Measurements from ENCODE around the gene PAPOLG. TPM values are rescaled to one million over a fixed set of nuclear protein-coding genes. Genes with fewer than 3 reads are reported as not detected.
"Not testable (repeated sequence)": the region's sequence is repeated elsewhere in the genome, so short reads cannot be mapped to it uniquely, and the experiment has no call there.

Gene PAPOLG
- total and polyA plus RNA-seq, 9 of the 15 experiments (the other 6 are each of a cell fraction or from before 2014, with no cell fraction given): 3.9 to 16.3 (median 10.0) TPM

DNA sequence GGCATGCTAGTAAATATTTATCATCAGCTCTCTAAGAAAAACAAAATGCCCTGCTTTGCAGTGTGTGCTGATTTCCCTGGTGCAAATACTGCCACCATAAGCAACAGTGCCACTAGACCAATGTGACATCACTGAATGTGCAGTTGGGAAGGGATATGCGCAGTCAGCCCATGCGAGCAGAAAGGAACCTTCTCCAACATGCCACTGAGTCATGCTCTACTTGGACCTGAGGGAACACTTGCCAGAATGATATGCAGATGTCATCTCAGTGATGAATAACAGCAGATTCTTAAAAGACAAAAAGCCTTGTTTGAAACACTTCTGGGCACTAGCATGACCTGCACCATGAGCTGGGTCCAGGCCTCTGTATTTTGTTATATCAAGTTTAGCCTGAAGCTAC is 70.0 kb downstream of the PAPOLG start:
- FAIRE-seq (no peak), ATAC-seq (no peak), DNase-seq (ENCODE audit: extremely low read depth in 1 of 4, low spot score in 3 of 4) (no peak)
- TF ChIP-seq RBM17 (IDR thresholded peaks at IDR 0.05; ENCODE audit: borderline replicate concordance, low read depth, low read length) (no peak), MEIS2 (IDR thresholded peaks at IDR 0.05; ENCODE audit: partially characterized antibody) (peak; percentile 17), ZNF184 (CRISPR knock-in tag; IDR thresholded peaks at IDR 0.05) (no peak), SETDB1 (IDR thresholded peaks at IDR 0.05; ENCODE audit: low read length) (no peak), ELK1 (CRISPR knock-in tag; IDR thresholded peaks at IDR 0.05) (no peak), HMG20B (CRISPR knock-in tag; IDR thresholded peaks at IDR 0.05) (no peak)
- BruUV-seq (replicated peaks): no TSS peak
- 42% methylated on average over 2 of the region's 2 CpGs for WGBS (ENCODE audit: insufficient coverage, low coverage, missing lambda C conversion rate)
- Histone ChIP-seq H3K36me3 (ENCODE audit: control insufficient read depth, insufficient read depth, low read length) (no peaks in the 10 kb centered on the region), H3K4me3 (no peak overlapping the region), H3K9ac (ENCODE audit: insufficient read depth in 1 of 2, low read depth in 2 of 2, low read length in 2 of 2) (no peak overlapping the region), H3K79me2 (ENCODE audit: control insufficient read depth, insufficient read depth, low read length) (no peaks in the 10 kb centered on the region), H3K9me3 (replicated peaks; ENCODE audit: control insufficient read depth, insufficient read depth, low read depth, low read length) (no peaks in the 10 kb centered on the region), H2AFZ (ENCODE audit: low read depth, low read length) (no peak overlapping the region), H3K9me1 (ENCODE audit: control insufficient read depth, insufficient read depth, low read length) (no peaks in the 10 kb centered on the region), H4K20me1 (replicated peaks; ENCODE audit: control insufficient read depth, insufficient read depth, low read length) (no peaks in the 10 kb centered on the region), H3K4me1 (replicated peaks in 1 of 2; ENCODE audit: control insufficient read depth in 2 of 2, insufficient read depth in 2 of 2, low read length in 2 of 2) (no peaks in the 10 kb centered on the region), H3K27ac (ENCODE audit: extremely low read depth, low read depth, low read length) (no peak overlapping the region), H3K27me3 (ENCODE audit: control insufficient read depth in 2 of 2, insufficient read depth in 2 of 2, low read length in 2 of 2) (peaks cover 4 to 6% of the 10 kb centered on the region in 2 experiments; a peak in 3 of 5 replicates), H3K4me2 (ENCODE audit: insufficient read depth, low read length) (no peak overlapping the region)
- in situ Hi-C loops (cut with MboI) (no loop called here), intact Hi-C loops (cut with micrococcal nuclease) (no loop called here)
- CTCF ChIA-PET (ENCODE audit: low intra/inter-chr PET ratio): no interaction called here
- POLR2A ChIA-PET: interaction anchor here (0.8 to 0.9 kb wide), 2 partner anchors 8 to 11 kb away, joined by 3 read pairs; no protein-coding TSS in a partner anchor

- BruUV-seq (replicated peaks); ATAC-seq; in situ Hi-C loops (cut with MboI); H3K4me3 ChIP-seq; DNase-seq (ENCODE audit: extremely low read depth in 1 of 4, low spot score in 3 of 4); H3K4me1 ChIP-seq (replicated peaks in 1 of 2; ENCODE audit: control insufficient read depth in 2 of 2, insufficient read depth in 2 of 2, low read length in 2 of 2); H3K9ac ChIP-seq (ENCODE audit: insufficient read depth in 1 of 2, low read depth in 2 of 2, low read length in 2 of 2); H3K27ac ChIP-seq (ENCODE audit: extremely low read depth, low read depth, low read length); H3K9me3 ChIP-seq (replicated peaks; ENCODE audit: control insufficient read depth, insufficient read depth, low read depth, low read length); H3K79me2 ChIP-seq (ENCODE audit: control insufficient read depth, insufficient read depth, low read length); H2AFZ ChIP-seq (ENCODE audit: low read depth, low read length); FAIRE-seq; H3K36me3 ChIP-seq (ENCODE audit: control insufficient read depth, insufficient read depth, low read length); CTCF ChIA-PET (ENCODE audit: low intra/inter-chr PET ratio); H4K20me1 ChIP-seq (replicated peaks; ENCODE audit: control insufficient read depth, insufficient read depth, low read length); H3K4me2 ChIP-seq (ENCODE audit: insufficient read depth, low read length); intact Hi-C loops (cut with micrococcal nuclease); H3K9me1 ChIP-seq (ENCODE audit: control insufficient read depth, insufficient read depth, low read length): not testable (repeated sequence)
- POLR2A ChIA-PET: interaction anchor here (0.9 kb wide), 1 partner anchor 12 kb away, joined by 3 read pairs; no protein-coding TSS in a partner anchor
- WGBS (ENCODE audit: insufficient coverage, low coverage, missing lambda C conversion rate): 24% methylated on average over 3 of the region's 3 CpGs
- peaks cover 7 to 11% of the 10 kb centered on the region in 2 experiments; a peak in 3 of 5 replicates for H3K27me3 ChIP-seq (ENCODE audit: control insufficient read depth in 2 of 2, insufficient read depth in 2 of 2, low read length in 2 of 2)
Measured at GRCh38 chr2:60826860-60827259, 70.8 kb downstream of the PAPOLG start.
